ENCODE measurements around the gene CDK4. TPM values are rescaled to one million over a fixed set of nuclear protein-coding genes. Genes with fewer than 3 reads are reported as not detected.

The CDK4 gene
- total RNA-seq, 1 experiment from 2014 or later, result 330 TPM

GRCh38 chr12:57739914-57740538, 12.1 kb downstream of the CDK4 start:
- DNase-seq (ENCODE audit: low read depth), result no peak

DNA sequence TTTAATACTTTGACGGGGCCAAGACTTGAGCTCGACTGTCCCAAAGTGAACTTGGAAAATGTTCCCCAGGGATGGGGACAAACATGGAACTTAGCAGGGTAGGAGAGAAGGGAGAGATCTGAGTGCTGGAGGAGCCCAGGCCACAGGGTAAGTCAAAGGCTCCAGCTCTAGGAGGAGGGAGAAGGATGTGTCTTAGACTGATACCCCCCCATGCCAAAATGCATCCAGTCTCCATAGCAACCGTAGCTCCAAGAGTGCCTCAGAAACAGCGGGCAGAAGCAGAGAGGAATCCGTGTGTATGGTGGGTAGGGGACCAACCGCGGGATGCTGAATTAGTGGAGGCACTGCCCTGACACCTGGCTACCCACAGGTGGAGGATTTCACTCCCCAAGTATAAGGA, 12.7 kb downstream of the CDK4 start:
- DNase-seq (ENCODE audit: low read depth), result no peak

- DNase-seq (ENCODE audit: low read depth), result no peak
These were observed 13.4 kb downstream of the CDK4 start, which contains the start of gene AGAP2 for GRCh38 chr12:57738661-57739237. Gene AGAP2, minus strand, starts transcription at chr12:57738742. Its CDS starts 496 bp downstream, at chr12:57738246.

- no peak for DNase-seq (ENCODE audit: low read depth)
These were observed 14.3 kb downstream of the CDK4 start for GRCh38 chr12:57737467-57738460.

- DNase-seq (ENCODE audit: low read depth), result no peak
These were observed 15.2 kb downstream of the CDK4 start for GRCh38 chr12:57736741-57737466.

GRCh38 chr12:57735952-57736740, 16.0 kb downstream of the CDK4 start:
- DNase-seq (ENCODE audit: low read depth), result peak; percentile 54

DNA sequence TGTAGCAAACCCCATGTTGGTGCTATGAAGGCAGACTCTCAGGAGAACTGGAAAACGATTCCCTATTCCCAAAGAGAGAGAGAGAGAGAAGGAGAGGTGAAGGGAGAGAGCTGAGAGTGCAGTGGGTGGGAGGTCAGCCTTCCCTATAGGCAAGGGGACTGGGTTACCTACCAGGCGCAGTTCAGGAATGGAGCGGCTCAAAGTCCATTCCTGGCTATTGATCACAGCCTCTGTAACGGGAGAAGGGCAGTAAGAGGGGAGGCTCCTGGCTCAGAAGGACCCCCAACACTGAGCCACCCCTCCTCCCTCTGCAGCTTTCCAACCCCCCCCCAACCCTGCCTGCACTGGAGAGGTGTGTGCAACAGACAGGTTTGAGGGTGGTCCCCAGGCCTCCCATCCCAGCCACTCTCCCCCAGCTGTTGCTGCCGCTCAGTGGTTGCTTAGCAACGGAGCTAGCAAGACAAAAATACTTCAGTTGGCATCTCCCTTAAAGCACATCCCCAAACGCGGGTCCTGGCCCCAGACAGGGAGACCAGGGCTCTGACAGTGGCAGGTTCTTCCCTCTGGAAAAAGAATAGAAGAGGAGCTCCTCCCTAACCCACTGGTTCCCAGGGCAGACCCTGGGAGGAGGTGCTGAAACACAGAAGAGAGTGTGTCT, 16.8 kb downstream of the CDK4 start:
- peak; percentile 81 for DNase-seq (ENCODE audit: low read depth)

DNA sequence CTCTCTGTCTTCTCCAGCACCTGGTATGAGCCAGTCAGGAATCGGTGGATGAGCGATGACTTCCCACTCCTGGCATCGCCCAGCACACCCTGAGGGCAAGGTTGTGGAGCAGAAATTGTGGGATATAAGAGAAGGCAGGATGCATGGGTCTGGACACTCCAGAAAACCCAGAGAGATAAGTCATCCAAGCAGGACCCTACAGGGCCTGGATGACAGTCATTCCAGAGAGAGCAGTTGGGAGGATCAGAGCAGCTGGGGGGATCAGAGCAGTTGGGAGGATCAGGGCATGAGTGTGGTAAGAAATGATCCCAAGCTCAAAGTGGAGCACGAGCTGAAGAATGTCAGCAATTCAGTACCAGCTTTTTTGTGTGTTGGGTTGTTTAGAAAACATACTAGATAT, 17.5 kb downstream of the CDK4 start:
- peak; percentile 46 for DNase-seq (ENCODE audit: low read depth)

GRCh38 chr12:57733928-57734327, 18.2 kb downstream of the CDK4 start:
- DNase-seq (ENCODE audit: low read depth), result no peak

GRCh38 chr12:57732726-57733593, 19.1 kb downstream of the CDK4 start:
- no peak for DNase-seq (ENCODE audit: low read depth)

- DNase-seq (ENCODE audit: low read depth), result no peak
These were observed 19.8 kb downstream of the CDK4 start for GRCh38 chr12:57732270-57732669.

GRCh38 chr12:57731411-57732080, 20.6 kb downstream of the CDK4 start:
- DNase-seq (ENCODE audit: low read depth), result no peak

DNA sequence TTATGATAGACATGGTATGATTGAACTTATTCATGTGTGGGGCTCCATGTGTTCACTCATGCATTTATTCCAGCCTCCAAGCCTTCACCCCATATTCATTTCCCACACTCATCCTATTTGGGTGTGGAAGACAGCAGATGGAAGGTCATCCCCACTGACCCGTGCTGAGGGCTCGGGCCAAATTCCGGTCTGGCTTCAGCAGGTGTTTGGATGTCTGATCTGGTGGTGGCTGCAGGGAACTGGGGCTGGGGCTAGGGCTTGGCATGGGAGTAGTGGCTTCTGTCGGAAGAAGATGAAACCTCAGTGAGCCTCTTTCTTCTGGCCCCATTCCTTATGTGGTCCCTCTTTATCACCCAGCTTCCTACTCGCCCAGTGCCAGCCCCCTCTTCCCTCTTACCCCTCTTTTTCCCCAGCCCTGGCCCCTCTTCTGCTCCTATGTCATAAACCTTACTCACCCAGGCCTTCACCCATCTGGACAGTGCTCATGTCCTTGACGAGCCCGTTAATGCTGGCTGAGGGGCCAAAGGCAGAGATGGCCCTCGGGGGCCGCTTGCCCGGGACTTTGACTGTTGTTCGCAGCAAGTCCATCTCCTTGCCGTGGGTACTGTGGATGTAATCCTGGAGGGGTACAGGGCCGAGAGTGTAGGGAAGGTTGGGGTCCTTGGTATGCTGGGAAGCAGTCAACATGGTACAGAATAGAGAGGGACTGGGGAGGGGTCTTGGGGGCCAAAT, 21.6 kb downstream of the CDK4 start:
- no peak for DNase-seq (ENCODE audit: low read depth)

- no peak for DNase-seq (ENCODE audit: low read depth)
These were observed 22.7 kb downstream of the CDK4 start for GRCh38 chr12:57729321-57729844.

DNA sequence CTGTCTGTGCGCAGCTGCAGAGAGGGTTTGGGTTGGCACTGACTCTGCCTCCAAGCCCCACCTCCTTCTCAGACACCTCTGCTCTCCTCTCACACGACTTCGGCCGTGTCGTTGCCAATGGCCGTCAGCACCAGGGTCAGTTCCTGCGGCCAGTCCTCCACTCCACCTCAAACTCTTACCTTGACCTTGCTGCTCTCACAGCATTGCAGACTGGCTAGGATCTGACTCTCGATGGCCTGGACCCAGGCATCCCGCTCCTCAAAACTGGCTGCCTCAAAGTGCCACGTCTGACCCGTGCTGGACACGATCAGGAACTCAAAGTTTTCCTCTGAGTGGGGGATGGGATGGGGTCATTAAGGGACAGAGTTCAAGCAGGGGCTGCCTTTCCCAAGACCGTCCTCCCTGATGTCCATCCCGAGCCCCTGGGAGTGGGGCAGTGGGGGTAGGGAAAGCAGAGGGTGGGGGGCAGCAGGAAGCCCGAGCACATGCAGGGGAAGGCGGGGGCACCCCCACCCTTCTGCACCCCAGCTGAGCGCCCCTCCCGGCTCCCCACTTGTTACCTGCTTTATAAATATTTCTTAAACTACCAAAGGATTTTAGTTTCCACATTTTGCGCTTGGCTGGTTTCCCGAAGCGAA, 24.2 kb downstream of the CDK4 start:
- no peak for DNase-seq (ENCODE audit: low read depth)

- DNase-seq (ENCODE audit: low read depth), result no peak
These were observed 25.0 kb downstream of the CDK4 start for GRCh38 chr12:57726884-57727757.

All from LHCN-M2 (cell line).